GM12878 (cell line): Measurements from ENCODE around the gene C14orf119. TPM values are rescaled to one million over a fixed set of nuclear protein-coding genes. Genes with fewer than 3 reads are reported as not detected.

Source experiments
- ATAC-seq: fragments of 200-7000 bp; cut with Tn5 transposase; 3 replicates; pipeline ENCODE4 v1.9.1; 2020; ENCODE audit warnings: mild to moderate bottlenecking, moderate library complexity
- BruUV-seq: library from RNA; stranded (reverse); fragments of 400-500 nt; replicated peaks from 2 replicates; lab custom pipeline; 2021; lab: Mats Ljungman, UMichigan
- CTCF ChIA-PET: fragments of 300-600 bp; sonication (Branson Sonifier 250); formaldehyde crosslinking; extraction: SDS; loops from one replicate; lab custom pipeline; 2021; ENCODE audit warnings: inconsistent platforms; lab: Yijun Ruan, JAX
- POLR2A ChIA-PET: fragments of 350-600 bp; formaldehyde crosslinking; extraction: SDS; loops from one replicate; lab custom pipeline; 2021; ENCODE audit warnings: inconsistent platforms; lab: Charles Lee
- RAD21 ChIA-PET: fragments of 300-600 bp; sonication (Branson Sonifier 250); formaldehyde crosslinking; loops from one replicate; lab custom pipeline; 2023; ENCODE audit warnings: antibody characterized with exemption; ENCODE audit not compliant: unreplicated experiment; lab: Charles Lee
- SMC1A ChIA-PET: fragments of 300-600 bp; sonication (Branson Sonifier 250); formaldehyde crosslinking; loops from one replicate; lab custom pipeline; 2023; ENCODE audit not compliant: unreplicated experiment, uncharacterized antibody; lab: Charles Lee
- DNase-seq: peaks from one replicate; pipeline ENCODE4 v3.0.0-alpha.2; 2011; ENCODE audit warnings: low read depth, low spot score
- FAIRE-seq: peaks from 3 replicates; lab custom pipeline; 2011; peaks lifted over from hg19 to GRCh38; lab: Jason Lieb, UNC
- H2AFZ ChIP-seq: 2 replicates; pipeline ENCODE4 v1.6.0; 2011; ENCODE audit warnings: low read depth, low read length, control low read depth; ENCODE audit not compliant: control insufficient read depth
- H3K27ac ChIP-seq: 2 replicates; pipeline ENCODE4 v1.5.1; 2011; ENCODE audit warnings: control low read depth; ENCODE audit not compliant: control insufficient read depth, insufficient read depth
- H3K27me3 ChIP-seq, 2 experiments: replicated peaks in 1 of 2; 2 replicates each; pipeline versions ENCODE4 v1.6.0 to v1.6.1; 2011; ENCODE audit warnings: low read length in 1 of 2; ENCODE audit not compliant: control insufficient read depth in 2 of 2, insufficient read depth in 2 of 2
- H3K36me3 ChIP-seq, 2 experiments: 2 replicates each; pipeline ENCODE4 v1.5.1; 2011; ENCODE audit warnings: low read length in 1 of 2; ENCODE audit not compliant: control insufficient read depth in 2 of 2, insufficient read depth in 2 of 2
- H3K4me1 ChIP-seq: 2 replicates; pipeline ENCODE4 v1.6.1; 2011; ENCODE audit warnings: mild to moderate bottlenecking, low read length, moderate library complexity, mixed read lengths; ENCODE audit not compliant: control insufficient read depth, insufficient read depth
- H3K4me2 ChIP-seq: 2 replicates; pipeline ENCODE4 v1.6.0; 2011; ENCODE audit warnings: control low read depth; ENCODE audit not compliant: control insufficient read depth, insufficient read depth
- H3K4me3 ChIP-seq: fragments of 200-600 bp; sonication (generic); 2 replicates; pipeline ENCODE4 v1.5.1; 2016
- H3K79me2 ChIP-seq: 2 replicates; pipeline ENCODE4 v1.6.0; 2011; ENCODE audit warnings: low read length; ENCODE audit not compliant: control insufficient read depth, insufficient read depth
- H3K9ac ChIP-seq: 2 replicates; pipeline ENCODE4 v1.8.0; 2011; ENCODE audit warnings: low read length, control low read depth, mixed read lengths; ENCODE audit not compliant: control insufficient read depth, insufficient read depth
- H3K9me3 ChIP-seq: replicated peaks from 3 replicates; pipeline ENCODE4 v1.5.1; 2011; ENCODE audit warnings: mild to moderate bottlenecking, low read length; ENCODE audit not compliant: control insufficient read depth, insufficient read depth
- H4K20me1 ChIP-seq: 2 replicates; pipeline ENCODE4 v1.6.0; 2011; ENCODE audit not compliant: control insufficient read depth, insufficient read depth
- ETV6 ChIP-seq, 2 experiments: fragments of 450-650 bp in 1 of 2; IDR thresholded peaks in 1 of 2; conservative IDR thresholded peaks in 1 of 2; 2 replicates each; pipeline ENCODE4 v1.6.1; 2014; ENCODE audit warnings: antibody characterized with exemption in 1 of 2, borderline replicate concordance in 1 of 2, low read depth in 1 of 2, mild to moderate bottlenecking in 1 of 2, moderate library complexity in 1 of 2
- FOXM1 ChIP-seq: IDR thresholded peaks from 2 replicates; pipeline ENCODE4 v1.6.1; 2012; ENCODE audit warnings: low read depth, mild to moderate bottlenecking, inconsistent platforms, low read length, moderate library complexity
- KLF5 ChIP-seq: fragments of 450-650 bp; IDR thresholded peaks from 2 replicates; pipeline ENCODE4 v1.6.1; 2014; ENCODE audit warnings: mild to moderate bottlenecking; ENCODE audit not compliant: partially characterized antibody
- MXI1 ChIP-seq: fragments of 150-350 bp; IDR thresholded peaks from 2 replicates; pipeline ENCODE4 v1.6.1; 2011; ENCODE audit warnings: low read depth, mild to moderate bottlenecking, inconsistent platforms, low read length, improper control_type of control experiment
- NRF1 ChIP-seq: conservative IDR thresholded peaks from 2 replicates; pipeline ENCODE4 v1.6.1; 2011; ENCODE audit warnings: mild to moderate bottlenecking, low read depth, low read length, improper control_type of control experiment
- SMAD5 ChIP-seq: IDR thresholded peaks from 2 replicates; pipeline ENCODE4 v1.6.1; 2016; ENCODE audit warnings: antibody characterized with exemption, low read depth
- SRF ChIP-seq, 2 experiments: IDR thresholded peaks; 2 replicates each; pipeline ENCODE4 v1.6.1; 2011; ENCODE audit warnings: low read depth in 2 of 2, low read length in 2 of 2, mild to moderate bottlenecking in 1 of 2, moderate library complexity in 1 of 2
- STAT3 ChIP-seq: IDR thresholded peaks from 2 replicates; pipeline ENCODE4 v1.6.1; 2011; ENCODE audit warnings: low read depth, low read length, improper control_type of control experiment
- TAF1 ChIP-seq: IDR thresholded peaks from 2 replicates; pipeline ENCODE4 v1.6.1; 2011; ENCODE audit warnings: mild to moderate bottlenecking, low read depth, low read length, borderline replicate concordance
- TCF7 ChIP-seq: IDR thresholded peaks from 2 replicates; pipeline ENCODE4 v1.6.1; 2014; ENCODE audit warnings: antibody characterized with exemption, borderline replicate concordance
- WGBS: methylation state at CpG from one replicate; pipeline ENCODE4 v1.1.6; 2016; ENCODE audit warnings: low lambda C conversion rate; ENCODE audit not compliant: insufficient replicate concordance, insufficient coverage; ENCODE audit errors: missing lambda C conversion rate; 5-methylcytosine and 5-hydroxymethylcytosine counted together
- in situ Hi-C: fragments of 300-500 bp; cut with MboI; formaldehyde crosslinking; loops from 9 replicates; pipeline ENCODE4 v1.14.3; 2018; ENCODE audit warnings: mixed read lengths
- intact Hi-C: fragments of 100-400 bp; cut with micrococcal nuclease; formaldehyde crosslinking; loops from one replicate; pipeline ENCODE4 v1.14.2; 2022; ENCODE audit not compliant: unreplicated experiment
- polyA plus RNA-seq, 11 experiments: library from polyadenylated mRNA; depleted of rRNA in 4 of 11; unstranded in 6 of 11; stranded (reverse) in 5 of 11; fragments of >200 nt; fragmentation: Nextera tagmentation in 4 of 11; fragmentation: Illumina TruSeq in 1 of 11; extraction: Ambion mirVana in 4 of 11; extraction: Trizol in 1 of 11; gene quantifications; 1 replicate in 1 of 11; 2 replicates in 10 of 11; pipeline versions ENCODE4 v1.2.1 to v1.2.3, GENCODE V29; 2011 to 2016; ENCODE audit warnings: inconsistent platforms in 2 of 11, missing spikeins in 2 of 11, low read depth in 1 of 11
- total RNA-seq, 4 experiments: library from RNA; depleted of rRNA in 3 of 4; stranded (reverse); fragments of >200 nt in 3 of 4; fragmentation: Illumina TruSeq in 1 of 4; extraction: Trizol in 1 of 4; gene quantifications; 2 replicates each; pipeline versions ENCODE4 v1.2.1 to v1.2.3, GENCODE V29; 2013 to 2021

Gene C14orf119
- total and polyA plus RNA-seq, 10 of the 15 experiments (the other 5 are each of a cell fraction or from before 2014, with no cell fraction given) = 32.3 to 228 (median 57.6) TPM

DNA sequence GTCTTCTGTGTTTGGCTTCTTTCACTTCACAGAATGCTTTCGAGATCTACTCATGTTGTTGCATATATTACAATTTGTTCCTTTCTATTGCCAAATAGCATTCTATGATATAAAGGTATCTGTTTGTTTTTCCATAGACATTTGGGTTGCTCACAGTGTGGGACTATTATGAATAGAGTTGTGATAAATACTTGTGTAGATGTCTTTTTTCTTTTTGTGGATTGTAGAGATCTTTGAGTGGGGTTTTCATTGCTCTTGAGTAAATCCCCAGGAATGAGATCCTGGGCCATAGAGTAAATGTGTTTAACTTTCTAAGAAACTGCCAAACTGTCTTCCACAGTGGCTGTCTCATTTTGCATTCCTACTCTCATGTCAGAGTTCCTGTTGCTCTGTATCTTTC, 48.6 kb downstream of the C14orf119 start:
- Histone ChIP-seq H3K27ac (no peak overlapping the region), H3K9me3 (no peaks in the 10 kb centered on the region), H3K9ac (no peak overlapping the region), H3K4me3 (no peak overlapping the region), H3K36me3 (no peaks in the 10 kb centered on the region), H3K79me2 (no peaks in the 10 kb centered on the region), H3K4me1 (no peaks in the 10 kb centered on the region; the same call in 1 of the 2 replicates), H4K20me1 (no peaks in the 10 kb centered on the region; the same call in 1 of the 2 replicates), H2AFZ (no peak overlapping the region), H3K4me2 (no peak overlapping the region), H3K27me3 (peaks cover 3% of the 10 kb centered on the region in 2 experiments; a peak in 3 of 4 replicates)
- intact Hi-C loops = no loop called here
- no TSS peak for BruUV-seq
- 0% methylated on average over 1 of the region's 1 CpG for WGBS
- ChIA-PET CTCF (interaction anchor here (1.0 to 3.2 kb wide), 2 partner anchors 23 to 75 kb away, joined by 3 to 16 read pairs; no protein-coding TSS in a partner anchor), RAD21 (no interaction called here), POLR2A (no interaction called here), SMC1A (no interaction called here)
- in situ Hi-C loops = no loop called here
- FAIRE-seq = no peak
- no peak for DNase-seq
- TF ChIP-seq SMAD5 (no peak), SRF (IDR thresholded peaks at IDR 0.05; ENCODE audit: low read depth in 2 of 2, low read length in 2 of 2) (no peak), TCF7 (no peak), TAF1 (no peak), STAT3 (no peak), MXI1 (no peak), NRF1 (no peak), FOXM1 (no peak), KLF5 (no peak), ETV6 (conservative IDR thresholded peaks at IDR 0.05 in 1 of 2, IDR thresholded peaks at IDR 0.05 in 1 of 2; ENCODE audit: borderline replicate concordance in 1 of 2, low read depth in 1 of 2) (no peak)
- no peak for ATAC-seq
